Keratinocyte (primary cell): ENCODE results near the gene CRADD.

Source experiments
- CTCF ChIP-seq, 3 experiments: IDR thresholded peaks in 1 of 3; conservative IDR thresholded peaks in 1 of 3; optimal IDR thresholded peaks in 1 of 3; 2 replicates in 2 of 3; 3 replicates in 1 of 3; pipeline versions ENCODE3 to v1.5.1; 2011; ENCODE audit warnings: low read length in 3 of 3, mild to moderate bottlenecking in 3 of 3, moderate library complexity in 2 of 3, control low read depth in 1 of 3, inconsistent platforms in 1 of 3; ENCODE audit not compliant: insufficient read depth in 2 of 3; ENCODE audit errors: extremely low read depth in 1 of 3
- EZH2 ChIP-seq: IDR thresholded peaks from one replicate; pipeline ENCODE4 v1.6.1; 2012; ENCODE audit warnings: inconsistent platforms, mild to moderate bottlenecking, low read length, moderate library complexity

- TF ChIP-seq CTCF (optimal IDR thresholded peaks at IDR 0.05 in 1 of 3, IDR thresholded peaks at IDR 0.05 in 1 of 3, conservative IDR thresholded peaks at IDR 0.05 in 1 of 3; ENCODE audit: extremely low read depth in 1 of 3, insufficient read depth in 2 of 3, low read length in 3 of 3) (no peak), EZH2 (no peak)
Measured at GRCh38 chr12:93805736-93806141, 128.6 kb downstream of the CRADD start.
